WTC11 (cell line): ENCODE measurements around the gene RTF2. TPM values are rescaled to one million over a fixed set of nuclear protein-coding genes. Genes with fewer than 3 reads are reported as not detected.

Experiments used
- ATAC-seq: fragments of 200-7000 bp; cut with Tn5 transposase; 2 replicates; pipeline ENCODE4 v1.10.0; 2021; ENCODE audit warnings: mild to moderate bottlenecking, moderate library complexity
- CTCF ChIA-PET: fragments of 300-600 bp; sonication (Branson Sonifier 250); formaldehyde crosslinking; loops from one replicate; lab custom pipeline; 2021; ENCODE audit warnings: antibody characterized with exemption; lab: Charles Lee
- POLR2A ChIA-PET: fragments of 350-600 bp; sonication (Branson Sonifier 250); formaldehyde crosslinking; loops from one replicate; lab custom pipeline; 2021; ENCODE audit warnings: antibody characterized with exemption; lab: Charles Lee
- DNase-seq: peaks from one replicate; pipeline ENCODE4 v3.0.0; 2021; ENCODE audit warnings: low spot score
- H3K27ac Mint-ChIP-seq: 2 replicates; pipeline ENCODE4 v1.8.0; 2021; ENCODE audit warnings: mixed read lengths
- H3K27me3 Mint-ChIP-seq: 2 replicates; pipeline ENCODE4 v1.8.0; 2021; ENCODE audit warnings: low read depth, mild to moderate bottlenecking, moderate library complexity, mixed read lengths
- H3K36me3 Mint-ChIP-seq: 2 replicates; pipeline ENCODE4 v1.8.0; 2021; ENCODE audit warnings: mixed read lengths
- H3K4me1 Mint-ChIP-seq: 2 replicates; pipeline ENCODE4 v1.8.0; 2022; ENCODE audit warnings: mixed read lengths
- H3K4me3 Mint-ChIP-seq: 2 replicates; pipeline ENCODE4 v1.8.0; 2021; ENCODE audit warnings: mild to moderate bottlenecking, moderate library complexity, mixed read lengths
- H3K9me3 Mint-ChIP-seq: 2 replicates; pipeline ENCODE4 v1.8.0; 2021; ENCODE audit warnings: mixed read lengths
- AFF4 ChIP-seq: sonication (generic); formaldehyde crosslinking; IDR thresholded peaks from 2 replicates; pipeline ENCODE4 v1.8.1; 2023; ENCODE audit warnings: mild to moderate bottlenecking, missing genetic modification reagents, borderline replicate concordance
- ATF2 ChIP-seq: sonication (generic); formaldehyde crosslinking; IDR thresholded peaks from 2 replicates; pipeline ENCODE4 v1.8.1; 2022; ENCODE audit warnings: low read depth, missing genetic modification reagents, borderline replicate concordance
- CBFB ChIP-seq: sonication (generic); formaldehyde crosslinking; IDR thresholded peaks from 2 replicates; pipeline ENCODE4 v1.8.1; 2022; ENCODE audit warnings: mild to moderate bottlenecking, low read depth, missing genetic modification reagents
- CDX4 ChIP-seq: fragments of 250-450 bp; sonication (Bioruptor Pico); IDR thresholded peaks from 2 replicates; pipeline ENCODE4 v1.9.0; 2021; ENCODE audit warnings: moderate library complexity, mild to moderate bottlenecking, inconsistent platforms, borderline replicate concordance
- E2F5 ChIP-seq: sonication (generic); formaldehyde crosslinking; IDR thresholded peaks from 2 replicates; pipeline ENCODE4 v1.8.1; 2022; ENCODE audit warnings: mild to moderate bottlenecking, moderate library complexity, missing genetic modification reagents
- ERG ChIP-seq: fragments of 250-450 bp; sonication (Bioruptor Pico); IDR thresholded peaks from 2 replicates; pipeline ENCODE4 v1.8.0; 2021; ENCODE audit warnings: mild to moderate bottlenecking
- GRHL2 ChIP-seq: fragments of 250-450 bp; sonication (Bioruptor Pico); IDR thresholded peaks from 2 replicates; pipeline ENCODE4 v1.8.0; 2022; ENCODE audit warnings: mild to moderate bottlenecking, moderate library complexity; ENCODE audit not compliant: insufficient replicate concordance, severe bottlenecking
- KAT7 ChIP-seq: sonication (generic); formaldehyde crosslinking; IDR thresholded peaks from 2 replicates; pipeline ENCODE4 v1.8.1; 2023; ENCODE audit warnings: missing genetic modification reagents, mild to moderate bottlenecking, borderline replicate concordance
- MYBL2 ChIP-seq: sonication (generic); formaldehyde crosslinking; IDR thresholded peaks from 2 replicates; pipeline ENCODE4 v1.8.1; 2023; ENCODE audit warnings: mild to moderate bottlenecking, moderate library complexity, missing genetic modification reagents
- NFATC4 ChIP-seq: fragments of 250-450 bp; sonication (Bioruptor Pico); IDR thresholded peaks from 2 replicates; pipeline ENCODE4 v1.9.0; 2021; ENCODE audit warnings: mild to moderate bottlenecking
- NFYB ChIP-seq: sonication (generic); formaldehyde crosslinking; conservative IDR thresholded peaks from 2 replicates; pipeline ENCODE4 v1.8.0; 2022; ENCODE audit warnings: low read depth, missing genetic modification reagents
- TCF7 ChIP-seq: sonication (generic); formaldehyde crosslinking; IDR thresholded peaks from 2 replicates; pipeline ENCODE4 v1.8.0; 2022; ENCODE audit warnings: mild to moderate bottlenecking, low read depth, missing genetic modification reagents, moderate library complexity
- TEAD4 ChIP-seq: sonication (generic); formaldehyde crosslinking; IDR thresholded peaks from 2 replicates; pipeline ENCODE4 v1.8.0; 2022; ENCODE audit warnings: mild to moderate bottlenecking, missing genetic modification reagents
- ZNF138 ChIP-seq: sonication (generic); formaldehyde crosslinking; conservative IDR thresholded peaks from 2 replicates; pipeline ENCODE4 v1.8.1; 2022; ENCODE audit warnings: mild to moderate bottlenecking, moderate library complexity, missing genetic modification reagents
- ZNF317 ChIP-seq: sonication (generic); formaldehyde crosslinking; IDR thresholded peaks from 2 replicates; pipeline ENCODE4 v1.8.1; 2023; ENCODE audit warnings: low read depth, mild to moderate bottlenecking, moderate library complexity, missing genetic modification reagents, borderline replicate concordance
- ZNF671 ChIP-seq: fragments of 250-450 bp; sonication (Bioruptor Pico); IDR thresholded peaks from 2 replicates; pipeline ENCODE4 v1.8.0; 2021; ENCODE audit warnings: mild to moderate bottlenecking
- total RNA-seq: library from RNA; stranded (reverse); gene quantifications from 3 replicates; pipeline ENCODE4 v1.2.3, GENCODE V29; 2021
- TF ChIP-seq, protein P1 (sequence below): fragments of 200-600 bp; IDR thresholded peaks from 2 replicates; pipeline ENCODE4 v1.8.0; 2022; ENCODE audit warnings: antibody characterized with exemption
- TF ChIP-seq, protein P2 (sequence below): fragments of 250-450 bp; sonication (Bioruptor Pico); IDR thresholded peaks from 2 replicates; pipeline ENCODE4 v1.9.0; 2021; ENCODE audit warnings: mild to moderate bottlenecking
- TF ChIP-seq, protein P3 (sequence below): sonication (generic); formaldehyde crosslinking; IDR thresholded peaks from 2 replicates; pipeline ENCODE4 v1.8.0; 2022; ENCODE audit warnings: mild to moderate bottlenecking, missing genetic modification reagents
- TF ChIP-seq, protein P4 (sequence below): sonication (generic); formaldehyde crosslinking; IDR thresholded peaks from 2 replicates; pipeline ENCODE4 v1.8.1; 2022; ENCODE audit warnings: missing genetic modification reagents, borderline replicate concordance

Gene RTF2
- total RNA-seq, 1 experiment from 2014 or later: 46.3 TPM

GRCh38 chr20:56423211-56423610 is 45.2 kb upstream of the RTF2 start (continued):
- TF ChIP-seq ZNF138 (CRISPR knock-in tag) (no peak), KAT7 (CRISPR knock-in tag) (no peak), ERG (CRISPR knock-in tag) (no peak), CDX4 (no peak), ZNF671 (CRISPR knock-in tag) (no peak), CBFB (CRISPR knock-in tag) (no peak), TEAD4 (no peak)
- TF ChIP-seq, protein P1, sequence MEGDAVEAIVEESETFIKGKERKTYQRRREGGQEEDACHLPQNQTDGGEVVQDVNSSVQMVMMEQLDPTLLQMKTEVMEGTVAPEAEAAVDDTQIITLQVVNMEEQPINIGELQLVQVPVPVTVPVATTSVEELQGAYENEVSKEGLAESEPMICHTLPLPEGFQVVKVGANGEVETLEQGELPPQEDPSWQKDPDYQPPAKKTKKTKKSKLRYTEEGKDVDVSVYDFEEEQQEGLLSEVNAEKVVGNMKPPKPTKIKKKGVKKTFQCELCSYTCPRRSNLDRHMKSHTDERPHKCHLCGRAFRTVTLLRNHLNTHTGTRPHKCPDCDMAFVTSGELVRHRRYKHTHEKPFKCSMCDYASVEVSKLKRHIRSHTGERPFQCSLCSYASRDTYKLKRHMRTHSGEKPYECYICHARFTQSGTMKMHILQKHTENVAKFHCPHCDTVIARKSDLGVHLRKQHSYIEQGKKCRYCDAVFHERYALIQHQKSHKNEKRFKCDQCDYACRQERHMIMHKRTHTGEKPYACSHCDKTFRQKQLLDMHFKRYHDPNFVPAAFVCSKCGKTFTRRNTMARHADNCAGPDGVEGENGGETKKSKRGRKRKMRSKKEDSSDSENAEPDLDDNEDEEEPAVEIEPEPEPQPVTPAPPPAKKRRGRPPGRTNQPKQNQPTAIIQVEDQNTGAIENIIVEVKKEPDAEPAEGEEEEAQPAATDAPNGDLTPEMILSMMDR: no peak
- TF ChIP-seq, all 79 proteins: peak for 0

DNA sequence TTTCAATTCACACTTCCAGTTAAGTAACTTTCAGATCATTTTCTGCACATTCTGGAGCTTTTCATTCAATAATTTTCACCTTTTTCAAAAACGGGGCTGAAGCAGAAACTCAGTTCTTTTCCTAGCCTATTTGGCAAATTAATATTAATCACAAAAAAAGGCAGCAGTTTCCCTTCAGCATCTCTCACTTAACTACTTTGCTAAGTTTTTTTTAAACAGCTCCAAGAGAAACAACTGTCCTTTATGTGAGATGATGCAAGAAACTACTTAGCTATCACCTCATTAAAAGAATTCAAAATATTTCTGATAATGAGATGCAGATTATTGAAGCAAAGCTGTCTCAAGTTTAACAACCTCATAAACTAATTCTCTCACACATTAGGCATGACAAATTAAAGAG is 44.5 kb upstream of the RTF2 start:
- Mint-ChIP-seq H3K4me3 (no peak overlapping the region), H3K9me3 (no peaks in the 10 kb centered on the region), H3K4me1 (peaks cover 9% of the 10 kb centered on the region), H3K27me3 (peaks cover 59% of the 10 kb centered on the region), H3K27ac (no peak overlapping the region), H3K36me3 (no peaks in the 10 kb centered on the region)
- POLR2A ChIA-PET: no interaction called here
- CTCF ChIA-PET: no interaction called here
- DNase-seq (no peak), ATAC-seq (no peak)
- TF ChIP-seq MYBL2 (CRISPR knock-in tag) (no peak), E2F5 (CRISPR knock-in tag) (no peak), NFYB (CRISPR knock-in tag) (no peak), GRHL2 (no peak), ATF2 (no peak), AFF4 (CRISPR knock-in tag) (no peak), TCF7 (CRISPR knock-in tag) (no peak), NFATC4 (CRISPR knock-in tag) (no peak), ZNF317 (CRISPR knock-in tag) (no peak), TEAD4 (no peak)
- TF ChIP-seq, protein P2, sequence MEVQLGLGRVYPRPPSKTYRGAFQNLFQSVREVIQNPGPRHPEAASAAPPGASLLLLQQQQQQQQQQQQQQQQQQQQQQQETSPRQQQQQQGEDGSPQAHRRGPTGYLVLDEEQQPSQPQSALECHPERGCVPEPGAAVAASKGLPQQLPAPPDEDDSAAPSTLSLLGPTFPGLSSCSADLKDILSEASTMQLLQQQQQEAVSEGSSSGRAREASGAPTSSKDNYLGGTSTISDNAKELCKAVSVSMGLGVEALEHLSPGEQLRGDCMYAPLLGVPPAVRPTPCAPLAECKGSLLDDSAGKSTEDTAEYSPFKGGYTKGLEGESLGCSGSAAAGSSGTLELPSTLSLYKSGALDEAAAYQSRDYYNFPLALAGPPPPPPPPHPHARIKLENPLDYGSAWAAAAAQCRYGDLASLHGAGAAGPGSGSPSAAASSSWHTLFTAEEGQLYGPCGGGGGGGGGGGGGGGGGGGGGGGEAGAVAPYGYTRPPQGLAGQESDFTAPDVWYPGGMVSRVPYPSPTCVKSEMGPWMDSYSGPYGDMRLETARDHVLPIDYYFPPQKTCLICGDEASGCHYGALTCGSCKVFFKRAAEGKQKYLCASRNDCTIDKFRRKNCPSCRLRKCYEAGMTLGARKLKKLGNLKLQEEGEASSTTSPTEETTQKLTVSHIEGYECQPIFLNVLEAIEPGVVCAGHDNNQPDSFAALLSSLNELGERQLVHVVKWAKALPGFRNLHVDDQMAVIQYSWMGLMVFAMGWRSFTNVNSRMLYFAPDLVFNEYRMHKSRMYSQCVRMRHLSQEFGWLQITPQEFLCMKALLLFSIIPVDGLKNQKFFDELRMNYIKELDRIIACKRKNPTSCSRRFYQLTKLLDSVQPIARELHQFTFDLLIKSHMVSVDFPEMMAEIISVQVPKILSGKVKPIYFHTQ (CRISPR knock-in tag): no peak
- TF ChIP-seq, protein P3, sequence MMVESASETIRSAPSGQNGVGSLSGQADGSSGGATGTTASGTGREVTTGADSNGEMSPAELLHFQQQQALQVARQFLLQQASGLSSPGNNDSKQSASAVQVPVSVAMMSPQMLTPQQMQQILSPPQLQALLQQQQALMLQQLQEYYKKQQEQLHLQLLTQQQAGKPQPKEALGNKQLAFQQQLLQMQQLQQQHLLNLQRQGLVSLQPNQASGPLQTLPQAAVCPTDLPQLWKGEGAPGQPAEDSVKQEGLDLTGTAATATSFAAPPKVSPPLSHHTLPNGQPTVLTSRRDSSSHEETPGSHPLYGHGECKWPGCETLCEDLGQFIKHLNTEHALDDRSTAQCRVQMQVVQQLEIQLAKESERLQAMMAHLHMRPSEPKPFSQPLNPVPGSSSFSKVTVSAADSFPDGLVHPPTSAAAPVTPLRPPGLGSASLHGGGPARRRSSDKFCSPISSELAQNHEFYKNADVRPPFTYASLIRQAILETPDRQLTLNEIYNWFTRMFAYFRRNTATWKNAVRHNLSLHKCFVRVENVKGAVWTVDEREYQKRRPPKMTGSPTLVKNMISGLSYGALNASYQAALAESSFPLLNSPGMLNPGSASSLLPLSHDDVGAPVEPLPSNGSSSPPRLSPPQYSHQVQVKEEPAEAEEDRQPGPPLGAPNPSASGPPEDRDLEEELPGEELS (CRISPR knock-in tag): no peak
- TF ChIP-seq, protein P4, sequence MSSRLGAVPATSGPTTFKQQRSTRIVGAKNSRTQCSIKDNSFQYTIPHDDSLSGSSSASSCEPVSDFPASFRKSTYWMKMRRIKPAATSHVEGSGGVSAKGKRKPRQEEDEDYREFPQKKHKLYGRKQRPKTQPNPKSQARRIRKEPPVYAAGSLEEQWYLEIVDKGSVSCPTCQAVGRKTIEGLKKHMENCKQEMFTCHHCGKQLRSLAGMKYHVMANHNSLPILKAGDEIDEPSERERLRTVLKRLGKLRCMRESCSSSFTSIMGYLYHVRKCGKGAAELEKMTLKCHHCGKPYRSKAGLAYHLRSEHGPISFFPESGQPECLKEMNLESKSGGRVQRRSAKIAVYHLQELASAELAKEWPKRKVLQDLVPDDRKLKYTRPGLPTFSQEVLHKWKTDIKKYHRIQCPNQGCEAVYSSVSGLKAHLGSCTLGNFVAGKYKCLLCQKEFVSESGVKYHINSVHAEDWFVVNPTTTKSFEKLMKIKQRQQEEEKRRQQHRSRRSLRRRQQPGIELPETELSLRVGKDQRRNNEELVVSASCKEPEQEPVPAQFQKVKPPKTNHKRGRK: no peak
